Fibroblast of the aortic adventitia (primary cell): ENCODE results near the gene ZNF367. TPM values are rescaled to one million over a fixed set of nuclear protein-coding genes. Genes with fewer than 3 reads are reported as not detected.

Source experiments
- DNase-seq: peaks from one replicate; pipeline ENCODE4 v3.0.0-alpha.2; 2010; ENCODE audit warnings: low read depth
- H3K4me3 ChIP-seq: 2 replicates; pipeline ENCODE4 v1.5.1; 2011; ENCODE audit warnings: low read depth, mild to moderate bottlenecking, control low read depth, low read length, moderate library complexity
- CTCF ChIP-seq: IDR thresholded peaks from 2 replicates; pipeline ENCODE4 v1.5.1; 2011; ENCODE audit warnings: mild to moderate bottlenecking, low read length, control low read depth, inconsistent platforms; ENCODE audit not compliant: insufficient read depth
- total RNA-seq: library from RNA; depleted of rRNA; stranded (reverse); fragments of >200 nt; gene quantifications from 2 replicates; pipeline ENCODE4 v1.2.3, GENCODE V29; 2012; ENCODE audit warnings: low replicate concordance

ZNF367 gene
- total RNA-seq, 1 donor = 31.3 TPM

GRCh38 chr9:96400132-96400910 lies 17.8 kb downstream of the ZNF367 start:
- no peak for TF ChIP-seq CTCF
- DNase-seq = no peak
- no peak overlapping the region for H3K4me3 ChIP-seq

- TF ChIP-seq CTCF = no peak
- no peak for DNase-seq
- no peak overlapping the region for H3K4me3 ChIP-seq
Observed at GRCh38 chr9:96399325-96399633, 18.9 kb downstream of the ZNF367 start.

- DNase-seq = no peak
- no peak overlapping the region for H3K4me3 ChIP-seq
- TF ChIP-seq CTCF = no peak
Observed at GRCh38 chr9:96398582-96399324, 19.4 kb downstream of the ZNF367 start.

GRCh38 chr9:96395964-96396363 lies 22.2 kb downstream of the ZNF367 start:
- TF ChIP-seq CTCF = no peak
- no peak overlapping the region for H3K4me3 ChIP-seq
- DNase-seq = no peak

- DNase-seq = no peak
- no peak for TF ChIP-seq CTCF
- no peak overlapping the region for H3K4me3 ChIP-seq
Observed at GRCh38 chr9:96394832-96395496, 23.2 kb downstream of the ZNF367 start.

- TF ChIP-seq CTCF = no peak
Observed at GRCh38 chr9:96392263-96392662, 25.9 kb downstream of the ZNF367 start.

More at GRCh38 chr9:96392263-96392662, 25.9 kb downstream of the ZNF367 start:
- DNase-seq = no peak
- no peak overlapping the region for H3K4me3 ChIP-seq
